ENCODE measurements around the gene CD209. TPM values are rescaled to one million over a fixed set of nuclear protein-coding genes. Genes with fewer than 3 reads are reported as not detected.

CD209 gene
- total and polyA plus RNA-seq, 2 experiments from 2014 or later = not detected

- Histone ChIP-seq H3K79me2 (ENCODE audit: insufficient read depth) (no peaks in the 10 kb centered on the region), H3K9ac (no peak overlapping the region), H3K4me3 (no peak overlapping the region), H3K9me2 (ENCODE audit: insufficient read depth) (no peaks in the 10 kb centered on the region), H4K20me1 (ENCODE audit: insufficient read depth) (no peaks in the 10 kb centered on the region), H3K4me1 (ENCODE audit: insufficient read depth) (no peaks in the 10 kb centered on the region), H2AFZ (no peak overlapping the region), H3F3A (ENCODE audit: insufficient read depth) (no peaks in the 10 kb centered on the region), H3K4me2 (ENCODE audit: unreplicated experiment) (no peak overlapping the region), H3K27ac (no peak overlapping the region), H3K9me3 (ENCODE audit: low read depth) (no peaks in the 10 kb centered on the region), H3K27me3 (replicated peaks; ENCODE audit: insufficient read depth) (no peaks in the 10 kb centered on the region), H3K36me3 (ENCODE audit: low read depth) (no peaks in the 10 kb centered on the region)
- no peak for DNase-seq
- in situ Hi-C loops (cut with MboI) = no loop called here
- no peak for TF ChIP-seq EZH2phosphoT487 (IDR thresholded peaks at IDR 0.05; ENCODE audit: insufficient read depth, low read depth)
- TF ChIP-seq EZH2 (IDR thresholded peaks at IDR 0.05; ENCODE audit: insufficient read depth, poor library complexity, severe bottlenecking) = no peak
- WGBS, 2 experiments (ENCODE audit: low coverage in 1 of 2, low lambda C conversion rate in 2 of 2, missing lambda C conversion rate in 2 of 2) = 44 to 45% methylated on average over 24 of the region's 24 CpGs
These were observed 41.7 kb downstream of the CD209 start for GRCh38 chr19:7705387-7706187.

GRCh38 chr19:7704280-7705060 lies 42.9 kb downstream of the CD209 start:
- no peaks in the 10 kb centered on the region; the same call in 1 of the 2 replicates for H3K27me3 ChIP-seq (replicated peaks; ENCODE audit: insufficient read depth)
- H3K36me3 ChIP-seq (ENCODE audit: low read depth) = no peaks in the 10 kb centered on the region
- no peak overlapping the region for H3K9ac ChIP-seq
- H3K4me2 ChIP-seq (ENCODE audit: unreplicated experiment) = no peak overlapping the region
- no peaks in the 10 kb centered on the region for H4K20me1 ChIP-seq (ENCODE audit: insufficient read depth)
- H3F3A ChIP-seq (ENCODE audit: insufficient read depth) = no peaks in the 10 kb centered on the region
- TF ChIP-seq EZH2phosphoT487 (IDR thresholded peaks at IDR 0.05; ENCODE audit: insufficient read depth, low read depth) (no peak), EZH2 (IDR thresholded peaks at IDR 0.05; ENCODE audit: insufficient read depth, poor library complexity, severe bottlenecking) (no peak)
- no peak overlapping the region for H3K27ac ChIP-seq
- no peak for DNase-seq
- no peaks in the 10 kb centered on the region for H3K9me3 ChIP-seq (ENCODE audit: low read depth)
- in situ Hi-C loops (cut with MboI) = no loop called here
- WGBS, 2 experiments (ENCODE audit: low coverage in 1 of 2, low lambda C conversion rate in 2 of 2, missing lambda C conversion rate in 2 of 2) = 66 to 71% methylated on average over 6 of the region's 6 CpGs
- H3K4me3 ChIP-seq = no peak overlapping the region
- no peaks in the 10 kb centered on the region for H3K4me1 ChIP-seq (ENCODE audit: insufficient read depth)
- no peaks in the 10 kb centered on the region for H3K79me2 ChIP-seq (ENCODE audit: insufficient read depth)
- no peak overlapping the region for H2AFZ ChIP-seq
- no peaks in the 10 kb centered on the region for H3K9me2 ChIP-seq (ENCODE audit: insufficient read depth)

- no peaks in the 10 kb centered on the region for H3K36me3 ChIP-seq (ENCODE audit: low read depth)
- no peaks in the 10 kb centered on the region; the same call in 1 of the 2 replicates for H3K27me3 ChIP-seq (replicated peaks; ENCODE audit: insufficient read depth)
- 65 to 68% methylated on average over 5 to 8 of the region's 8 CpGs for WGBS, 2 experiments (ENCODE audit: low coverage in 1 of 2, low lambda C conversion rate in 2 of 2, missing lambda C conversion rate in 2 of 2)
- no peak overlapping the region for H3K4me3 ChIP-seq
- H4K20me1 ChIP-seq (ENCODE audit: insufficient read depth) = no peaks in the 10 kb centered on the region
- in situ Hi-C loops (cut with MboI) = no loop called here
- H2AFZ ChIP-seq = no peak overlapping the region
- no peaks in the 10 kb centered on the region for H3F3A ChIP-seq (ENCODE audit: insufficient read depth)
- H3K79me2 ChIP-seq (ENCODE audit: insufficient read depth) = no peaks in the 10 kb centered on the region
- H3K4me2 ChIP-seq (ENCODE audit: unreplicated experiment) = no peak overlapping the region
- H3K27ac ChIP-seq = no peak overlapping the region
- H3K9ac ChIP-seq = no peak overlapping the region
- no peaks in the 10 kb centered on the region for H3K4me1 ChIP-seq (ENCODE audit: insufficient read depth)
- H3K9me3 ChIP-seq (ENCODE audit: low read depth) = no peaks in the 10 kb centered on the region
- no peaks in the 10 kb centered on the region for H3K9me2 ChIP-seq (ENCODE audit: insufficient read depth)
- TF ChIP-seq EZH2phosphoT487 (IDR thresholded peaks at IDR 0.05; ENCODE audit: insufficient read depth, low read depth) (no peak), EZH2 (IDR thresholded peaks at IDR 0.05; ENCODE audit: insufficient read depth, poor library complexity, severe bottlenecking) (no peak)
- no peak for DNase-seq
These were observed 44.0 kb downstream of the CD209 start for GRCh38 chr19:7703332-7703731.

GRCh38 chr19:7701654-7702457 lies 45.5 kb downstream of the CD209 start, which contains the start of gene FCER2:
Gene FCER2 (minus strand): TSS chr19:7702131. CDS start chr19:7699760, 2,371 bp downstream.
- Histone ChIP-seq H3K9ac (no peak within 1 kb of the TSS), H3K9me3 (ENCODE audit: low read depth) (no peaks in the 10 kb centered on the region)
- WGBS, 2 experiments (ENCODE audit: low coverage in 1 of 2, low lambda C conversion rate in 2 of 2, missing lambda C conversion rate in 2 of 2) = 49 to 56% methylated on average over 18 to 20 of the region's 20 CpGs

More at GRCh38 chr19:7701654-7702457, 45.5 kb downstream of the CD209 start, which contains the start of gene FCER2:
- no peak within 1 kb of the TSS for H3K4me2 ChIP-seq (ENCODE audit: unreplicated experiment)
- H4K20me1 ChIP-seq (ENCODE audit: insufficient read depth) = no peaks in the 10 kb centered on the region
- no peaks in the 10 kb centered on the region for H3K79me2 ChIP-seq (ENCODE audit: insufficient read depth)
- no peak within 1 kb of the TSS for H3K27ac ChIP-seq
- H3F3A ChIP-seq (ENCODE audit: insufficient read depth) = no peaks in the 10 kb centered on the region
- DNase-seq = no peak
- TF ChIP-seq EZH2phosphoT487 (IDR thresholded peaks at IDR 0.05; ENCODE audit: insufficient read depth, low read depth) (no peak), EZH2 (IDR thresholded peaks at IDR 0.05; ENCODE audit: insufficient read depth, poor library complexity, severe bottlenecking) (no peak)
- no peak within 1 kb of the TSS for H3K4me3 ChIP-seq
- H3K4me1 ChIP-seq (ENCODE audit: insufficient read depth) = no peaks in the 10 kb centered on the region
- in situ Hi-C loops (cut with MboI) = no loop called here
- H3K9me2 ChIP-seq (ENCODE audit: insufficient read depth) = no peaks in the 10 kb centered on the region
- H3K27me3 ChIP-seq (replicated peaks; ENCODE audit: insufficient read depth) = no peaks in the 10 kb centered on the region; the same call in 1 of the 2 replicates
- H2AFZ ChIP-seq = no peak within 1 kb of the TSS
- no peaks in the 10 kb centered on the region for H3K36me3 ChIP-seq (ENCODE audit: low read depth)

Data from GM23248 (cell line).